NCI-H524 treated with DMSO at 0.1 percent for 48 hours (cell line): ENCODE data around the gene LRP1B.

Source experiments
- DNase-seq: peaks from one replicate; lab custom pipeline; 2025; lab: John Stamatoyannopoulos, UW

The LRP1B gene

DNA sequence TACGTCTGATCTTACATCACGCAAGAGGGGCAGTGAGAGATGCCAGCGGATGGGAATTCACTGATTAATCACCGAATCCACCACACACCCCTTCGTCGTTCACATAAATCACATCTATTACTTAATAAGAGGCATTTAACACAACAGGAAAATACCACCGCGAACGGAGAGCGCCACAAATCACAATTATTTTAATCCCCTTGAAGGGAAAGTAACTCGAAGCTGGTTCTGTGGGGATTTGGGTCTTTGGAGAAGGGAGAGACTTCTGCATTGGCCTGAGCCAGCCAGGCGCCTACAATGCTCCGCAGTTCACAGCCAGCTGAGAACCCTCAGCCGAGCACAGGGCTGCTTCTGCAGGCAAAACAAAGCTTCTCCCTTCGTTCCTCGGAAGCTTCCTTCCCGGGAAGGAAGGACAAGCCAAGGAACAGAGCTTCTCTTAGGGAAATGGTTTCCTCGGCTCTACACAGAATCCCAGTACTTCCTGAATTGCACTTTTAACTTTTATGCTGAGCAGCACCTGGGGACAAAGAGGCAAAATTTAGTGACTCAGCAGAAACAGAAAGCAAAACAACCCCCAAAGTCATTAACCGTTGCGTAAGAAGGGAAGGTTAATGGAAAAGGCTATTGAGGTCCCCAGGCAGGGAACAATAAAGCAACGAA is at the start of gene LRP1B:
LRP1B (minus strand) TSS at position 7 of the 660 bp plus-strand sequence. CDS start 287 bp downstream, outside the sequence.
- peak; percentile 8 for DNase-seq

DNA sequence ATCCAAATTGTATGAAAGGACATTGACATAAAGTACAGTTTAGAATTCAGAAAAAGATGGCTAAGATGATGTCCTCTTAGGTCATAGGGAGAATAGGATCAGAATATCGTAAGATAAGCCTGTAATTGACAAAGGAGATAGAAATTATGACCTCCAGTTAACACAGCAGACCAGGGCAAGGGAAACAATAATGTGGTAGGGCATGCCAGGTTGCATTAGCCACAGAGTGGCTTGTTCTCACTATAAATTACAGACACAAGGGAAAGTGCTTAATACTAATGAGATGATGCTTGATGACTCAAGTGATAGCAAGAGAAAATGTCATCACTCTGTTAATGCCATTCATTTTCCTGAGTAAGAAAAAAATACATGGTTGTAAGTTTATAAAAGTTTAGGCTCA is 48.9 kb upstream of the LRP1B start:
- DNase-seq, result no peak

DNA sequence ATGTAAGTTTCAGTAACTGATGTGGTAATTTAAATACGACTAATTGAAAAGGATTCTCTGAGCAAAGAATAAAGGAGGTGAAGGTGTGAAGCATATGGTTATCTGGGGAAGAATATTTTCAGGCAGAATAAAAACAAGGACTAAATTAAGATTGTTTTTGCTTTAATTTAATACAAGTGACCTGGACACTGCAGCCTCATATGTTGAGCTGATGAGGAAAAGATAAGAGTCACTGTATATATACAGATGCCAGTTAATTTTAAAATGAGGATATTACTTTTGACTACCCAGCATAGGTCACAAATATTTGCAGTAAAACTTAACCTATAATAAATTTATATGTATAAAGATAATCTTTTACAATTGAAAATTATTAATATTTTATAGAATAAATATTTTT is 47.8 kb upstream of the LRP1B start:
- no peak for DNase-seq

DNA sequence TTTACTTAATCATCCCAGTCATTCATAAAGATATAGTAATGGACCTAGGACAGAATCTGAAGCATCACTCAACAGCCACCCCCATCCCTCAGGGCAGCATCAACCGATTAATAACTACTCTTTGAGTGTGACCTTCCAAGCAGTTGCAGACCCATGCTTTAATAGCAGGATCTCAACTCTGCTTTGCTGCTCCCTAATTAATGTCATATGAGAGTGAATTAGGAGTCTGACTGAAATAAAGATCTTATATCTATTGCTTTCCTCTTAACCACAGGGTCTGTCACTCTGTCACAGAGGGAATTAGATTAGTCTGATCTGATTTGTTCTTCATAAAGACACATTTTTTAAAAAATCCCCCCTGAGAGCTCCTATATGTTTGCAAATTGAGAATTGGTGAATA is 46.1 kb upstream of the LRP1B start:
- DNase-seq, result no peak

DNA sequence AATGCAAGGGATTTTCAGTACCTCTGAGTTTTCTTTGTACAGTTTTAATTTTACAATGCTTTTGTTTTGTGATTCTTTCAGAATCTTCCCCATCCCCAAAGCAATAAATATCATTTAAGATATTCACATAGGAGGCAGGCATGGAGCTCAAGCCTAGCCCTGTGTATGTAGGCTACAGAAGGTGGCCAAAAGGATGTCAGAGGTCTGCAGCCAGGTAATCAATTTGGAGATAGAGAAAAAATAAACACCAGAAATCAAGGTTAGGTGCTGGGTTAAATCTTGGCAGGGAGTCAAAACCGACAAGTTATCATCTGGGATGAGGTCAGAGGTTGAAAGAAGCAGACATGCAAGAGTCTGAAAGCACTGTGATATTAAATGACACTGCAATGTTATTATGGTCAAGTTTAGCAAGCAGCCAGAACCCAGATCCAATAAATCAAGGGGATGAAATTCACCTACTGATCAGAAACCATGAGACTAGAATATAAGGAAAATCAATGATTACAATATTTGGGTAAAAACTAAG is 45.1 kb upstream of the LRP1B start:
- DNase-seq, result no peak

DNA sequence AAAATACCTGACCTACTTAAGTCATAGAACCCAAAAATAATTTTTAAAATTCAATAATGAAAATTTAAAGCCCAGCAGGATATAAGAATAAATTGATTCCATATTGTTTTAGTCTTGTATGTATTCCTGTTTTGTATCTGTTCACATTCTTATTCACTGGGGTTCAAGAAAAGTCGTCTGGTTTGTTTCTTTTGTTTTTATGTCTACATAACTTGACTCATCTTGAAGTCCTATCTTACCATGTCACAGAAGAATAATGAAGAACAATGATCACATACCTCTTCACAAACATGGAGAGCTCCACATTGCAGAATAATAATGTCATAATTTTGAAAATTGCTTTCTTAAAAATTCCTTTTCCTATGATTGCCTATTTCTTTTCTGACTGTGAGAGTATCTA is 43.4 kb upstream of the LRP1B start:
- no peak for DNase-seq

DNA sequence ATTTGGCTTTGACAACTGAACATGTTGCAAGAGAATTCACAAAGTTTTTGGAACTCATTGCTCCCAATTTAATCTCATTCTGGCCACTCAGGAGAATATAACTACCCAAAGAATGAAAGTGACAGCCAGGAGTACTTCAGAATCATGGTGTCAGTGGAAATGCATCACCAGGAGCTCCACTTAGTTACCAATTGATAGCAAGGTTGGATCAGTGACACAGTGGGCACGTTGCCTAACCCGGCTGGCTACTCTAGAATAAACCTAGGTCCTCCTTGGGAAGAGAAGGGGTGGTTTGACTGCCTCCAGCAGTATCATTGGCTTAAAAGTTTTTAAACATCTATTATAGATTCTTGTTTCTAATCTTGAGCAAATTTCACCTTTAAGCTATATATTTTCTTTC is 40.0 kb upstream of the LRP1B start:
- no peak for DNase-seq

DNA sequence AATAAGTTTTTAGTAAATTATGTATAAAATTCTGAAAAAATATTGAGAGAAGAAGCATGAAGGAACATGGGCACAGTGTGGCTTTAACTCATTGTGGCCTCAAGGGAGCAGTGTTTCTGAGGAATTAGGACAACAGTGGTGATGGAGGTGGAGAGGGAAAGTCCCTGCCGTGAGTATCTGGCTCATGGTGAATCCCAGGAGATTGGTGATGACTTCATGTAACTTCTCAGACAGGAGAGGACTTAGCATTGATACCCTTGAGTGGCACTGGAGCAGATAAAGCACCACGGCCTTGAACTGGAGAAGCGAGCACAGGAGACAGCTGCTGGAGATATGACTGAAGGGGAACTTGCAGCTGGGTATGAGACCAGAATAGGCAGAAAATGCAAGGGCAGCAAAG is 35.0 kb upstream of the LRP1B start:
- peak; percentile 34 for DNase-seq

DNA sequence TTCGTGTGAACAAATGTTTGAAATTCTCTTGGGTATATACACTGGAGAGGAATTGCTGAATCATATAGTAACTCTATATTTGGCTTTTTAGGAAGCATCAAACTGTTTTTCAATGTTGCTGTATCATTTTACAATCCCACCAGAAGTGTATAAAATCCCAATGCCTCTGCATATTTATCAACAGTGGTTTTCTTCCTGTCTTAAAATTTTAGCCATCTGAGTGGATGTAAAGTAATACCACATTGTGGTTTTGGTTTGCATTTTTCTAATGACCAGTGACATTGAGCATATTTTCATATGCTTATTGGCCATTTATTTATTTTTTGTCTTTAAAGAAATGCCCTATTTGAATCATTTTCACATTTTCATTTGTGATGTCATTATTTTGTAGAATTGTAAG is 22.8 kb upstream of the LRP1B start:
- DNase-seq, result no peak

DNA sequence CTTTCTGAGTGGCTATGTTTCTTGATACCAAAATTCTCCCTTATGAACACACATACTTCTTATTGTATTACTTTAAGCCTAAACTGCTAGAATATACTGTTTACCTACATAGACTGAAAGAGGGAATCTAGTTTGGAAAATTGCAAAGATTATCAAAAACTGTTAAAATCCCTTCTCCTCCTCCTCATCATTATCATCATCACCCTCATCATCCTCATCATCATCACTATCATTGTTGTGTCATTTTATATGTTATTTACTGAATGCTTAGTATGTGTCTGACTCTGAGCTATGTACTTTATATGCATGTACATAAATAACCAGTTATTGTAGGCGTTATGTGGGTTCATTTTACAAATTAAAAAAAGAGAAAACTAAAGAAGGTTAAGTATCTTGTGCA is 19.6 kb upstream of the LRP1B start:
- DNase-seq, result no peak

DNA sequence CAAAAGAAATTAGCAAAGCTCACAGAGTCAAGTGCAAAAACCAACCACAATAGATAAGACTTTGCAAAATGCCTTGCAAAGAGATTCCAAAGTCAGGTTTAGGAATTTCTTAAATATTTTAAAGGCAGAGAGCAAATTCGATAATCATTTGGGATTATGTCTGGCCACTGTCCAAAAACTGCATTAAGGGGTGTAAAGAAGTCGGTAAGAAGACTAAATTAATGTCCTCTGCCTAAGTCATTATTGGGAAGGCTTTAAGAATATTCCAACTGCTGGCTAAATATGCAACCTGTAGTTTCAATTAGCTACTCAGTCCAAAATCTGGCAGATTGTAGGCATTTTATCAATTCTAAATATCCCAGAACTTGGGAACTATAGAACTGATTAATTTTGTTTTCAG is 13.7 kb upstream of the LRP1B start:
- DNase-seq, result no peak

DNA sequence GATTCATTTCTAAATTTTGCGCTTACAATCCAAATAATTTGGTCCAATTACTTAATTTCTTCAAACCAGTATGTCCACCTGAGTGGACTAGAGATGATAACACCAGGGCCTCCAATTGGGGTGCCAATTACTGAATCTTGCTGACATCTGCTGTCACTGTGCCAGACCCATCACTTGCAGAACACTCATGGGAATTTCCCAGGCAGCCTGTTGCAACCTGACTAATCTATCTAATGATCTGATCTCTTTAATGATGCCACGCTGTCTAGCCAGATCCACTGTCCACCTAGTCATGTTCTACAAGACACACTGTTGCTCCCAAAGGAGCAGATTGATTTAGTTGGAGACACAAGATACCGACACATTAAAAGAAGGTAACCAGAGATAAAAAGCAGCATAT is 11.8 kb upstream of the LRP1B start:
- peak; percentile 20 for DNase-seq

DNA sequence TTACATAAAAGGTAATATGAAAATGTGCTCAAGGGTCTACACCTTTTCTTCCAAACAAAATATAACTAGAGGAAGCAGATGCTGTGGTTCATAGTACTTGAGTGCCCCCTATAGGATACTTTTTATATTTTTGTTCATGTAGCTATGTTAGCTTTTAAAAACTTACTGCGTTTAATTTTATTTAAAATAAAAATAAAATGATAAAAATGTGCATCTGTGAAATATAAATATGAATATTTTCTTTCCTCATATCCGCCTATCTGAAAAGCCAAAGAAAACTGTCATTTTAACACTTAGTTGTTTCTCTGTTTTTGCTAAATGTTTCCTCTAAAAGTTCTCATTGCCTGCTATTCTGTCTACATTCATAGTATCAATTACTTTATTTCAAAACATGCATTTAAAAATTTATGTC is 9.6 kb upstream of the LRP1B start:
- DNase-seq, result no peak

DNA sequence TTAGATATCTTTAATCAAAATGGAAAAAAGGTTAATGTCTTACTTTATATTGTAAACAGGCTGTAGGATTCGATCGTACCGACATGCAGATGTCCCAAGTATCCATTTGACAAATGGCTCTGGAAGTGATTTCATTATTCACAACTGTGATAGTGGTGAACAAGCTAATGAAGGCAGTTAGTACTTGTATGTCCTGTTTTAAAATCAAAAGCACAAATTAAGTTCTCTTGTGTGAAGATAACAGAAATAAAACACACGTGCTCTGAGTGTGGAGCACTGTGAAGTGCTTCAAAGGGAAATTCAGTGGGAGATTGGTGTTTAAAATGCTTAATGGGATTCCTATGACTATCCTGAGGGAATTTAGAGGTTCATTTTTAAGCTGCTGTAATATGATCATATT is 8.6 kb upstream of the LRP1B start:
- DNase-seq, result no peak

DNA sequence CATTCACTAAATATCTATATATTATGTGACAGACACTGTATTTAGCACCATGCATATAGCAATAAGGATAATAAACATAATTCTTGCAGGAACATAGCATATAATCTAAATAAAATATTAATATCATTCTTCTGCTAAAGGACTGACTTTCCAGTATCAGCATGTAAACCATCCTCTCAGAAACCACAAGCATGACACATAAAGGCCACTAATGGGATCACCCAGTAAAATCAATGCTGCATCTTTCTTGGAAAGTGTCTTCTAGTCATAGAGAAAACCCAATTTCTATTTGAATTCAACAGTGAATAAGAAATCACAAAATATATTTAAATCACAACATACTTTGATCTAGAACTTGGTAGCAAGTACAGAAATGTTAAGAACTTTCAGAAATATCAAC is 5.8 kb upstream of the LRP1B start:
- no peak for DNase-seq

DNA sequence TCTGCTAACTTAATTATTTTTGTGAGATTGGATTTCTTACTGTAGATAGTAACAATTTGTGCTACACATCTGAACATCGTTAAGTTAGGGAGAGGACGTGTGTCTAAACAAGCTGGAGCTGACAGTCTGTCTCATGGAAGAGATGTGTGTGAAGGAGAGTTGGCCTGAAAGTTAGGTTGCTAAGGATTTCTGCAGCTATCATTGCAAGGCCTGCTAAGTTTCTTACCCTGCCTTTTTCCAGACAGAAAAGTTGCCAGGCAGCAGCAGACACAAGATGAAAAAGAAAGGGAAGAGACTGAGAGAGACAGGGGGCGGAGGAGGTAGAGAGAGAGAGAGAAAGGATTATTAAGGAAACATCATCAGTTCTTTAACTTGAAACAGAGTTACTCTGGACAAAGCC is 4.1 kb upstream of the LRP1B start:
- DNase-seq, result no peak

DNA sequence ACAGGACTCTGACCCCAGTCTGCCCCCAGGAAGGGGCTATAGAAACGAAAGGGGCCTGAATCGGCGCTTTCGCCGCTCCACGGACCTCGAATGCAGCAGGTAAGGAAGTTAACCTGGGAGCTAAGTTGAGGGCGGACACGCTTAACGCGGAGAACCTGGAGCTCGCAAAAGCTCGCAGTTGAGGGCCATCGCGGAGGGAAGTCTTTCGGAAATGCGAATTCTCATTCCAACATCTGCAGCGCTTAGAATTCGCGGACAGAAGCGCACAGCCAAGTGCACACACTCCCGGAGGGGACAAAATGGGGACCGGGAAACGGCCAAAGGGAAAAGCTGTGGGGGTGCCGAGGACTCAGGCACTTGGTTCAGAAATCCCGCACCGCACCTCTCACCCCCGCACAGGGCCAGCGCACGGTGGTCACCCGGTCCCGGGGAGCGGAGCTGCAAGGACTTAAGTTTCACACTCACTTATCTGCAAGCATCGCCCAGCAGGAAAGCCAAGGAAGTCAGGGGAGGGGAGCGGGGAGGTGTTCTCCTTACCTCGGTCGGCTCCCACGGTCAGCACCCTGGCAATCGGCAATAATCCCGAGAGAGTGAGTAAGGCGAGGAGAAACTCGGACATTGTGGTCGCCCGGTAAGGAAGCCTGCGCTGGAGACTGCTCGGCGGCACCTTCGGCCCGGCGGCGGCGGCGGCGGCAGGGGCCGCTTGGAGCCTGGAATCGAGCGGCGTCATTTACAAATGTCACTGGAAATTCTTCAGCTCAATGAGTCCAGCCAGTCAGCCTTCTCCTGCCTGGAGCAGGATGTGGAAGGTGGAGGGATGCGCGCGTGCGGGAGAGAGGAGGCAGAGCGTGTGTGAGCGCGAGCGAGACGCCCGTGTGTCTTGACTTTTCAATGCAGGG is 456 bp downstream of the LRP1B start:
- no peak for DNase-seq

DNA sequence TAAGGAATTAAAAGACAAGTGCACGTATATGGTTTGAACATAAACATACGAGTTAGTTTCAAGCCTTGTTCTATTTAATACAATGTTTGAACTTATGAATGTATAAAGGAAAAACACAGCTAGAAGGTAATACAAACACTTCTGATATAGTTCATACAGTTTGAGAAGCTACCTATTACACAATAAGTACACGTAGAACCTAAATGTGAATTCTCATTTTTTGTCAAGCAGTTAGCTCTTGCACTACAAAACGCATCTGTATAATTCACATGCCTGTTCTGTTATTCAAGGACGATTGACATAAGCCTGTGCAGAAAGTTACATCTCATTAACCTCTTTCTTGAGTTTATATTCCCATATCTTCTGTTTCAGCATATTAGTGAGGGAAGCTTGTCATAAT is 2.7 kb downstream of the LRP1B start:
- no peak for DNase-seq

DNA sequence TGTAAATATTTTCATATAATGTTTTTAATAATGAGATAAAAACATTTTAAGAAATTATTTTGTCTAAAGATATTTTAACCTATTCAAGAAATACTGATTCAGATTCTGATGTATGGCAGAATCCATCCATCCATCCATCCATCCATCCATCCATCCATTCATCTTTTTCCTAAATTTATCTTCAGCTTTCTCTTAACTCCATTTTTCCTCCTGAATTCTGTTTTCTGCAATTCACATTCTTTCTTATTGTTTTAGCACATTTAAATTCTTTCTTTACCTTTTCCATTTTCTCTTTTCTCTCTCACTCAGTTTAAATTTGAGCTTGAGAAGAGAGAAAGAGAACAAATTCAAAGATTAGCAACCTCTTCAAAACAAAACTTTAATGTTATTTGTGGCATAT is 3.6 kb downstream of the LRP1B start:
- no peak for DNase-seq

DNA sequence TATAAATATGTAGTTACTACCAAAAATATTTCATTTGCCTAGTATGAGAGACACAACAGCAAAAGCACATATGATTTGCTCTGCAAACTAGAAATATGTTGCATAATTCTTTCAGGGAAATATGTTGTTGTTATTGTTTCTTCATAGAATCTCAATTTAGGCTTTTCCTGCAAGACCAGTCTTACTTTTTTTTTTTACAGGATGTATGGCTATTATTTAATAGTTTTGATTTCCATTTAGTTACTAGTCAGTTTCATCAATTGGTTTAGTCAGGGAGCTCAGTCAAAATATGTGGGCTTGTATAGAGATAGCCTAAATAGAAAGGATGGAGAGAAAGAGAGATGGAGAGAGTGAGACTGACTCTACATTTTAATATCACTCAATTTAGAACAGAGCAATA is 6.1 kb downstream of the LRP1B start:
- no peak for DNase-seq

DNA sequence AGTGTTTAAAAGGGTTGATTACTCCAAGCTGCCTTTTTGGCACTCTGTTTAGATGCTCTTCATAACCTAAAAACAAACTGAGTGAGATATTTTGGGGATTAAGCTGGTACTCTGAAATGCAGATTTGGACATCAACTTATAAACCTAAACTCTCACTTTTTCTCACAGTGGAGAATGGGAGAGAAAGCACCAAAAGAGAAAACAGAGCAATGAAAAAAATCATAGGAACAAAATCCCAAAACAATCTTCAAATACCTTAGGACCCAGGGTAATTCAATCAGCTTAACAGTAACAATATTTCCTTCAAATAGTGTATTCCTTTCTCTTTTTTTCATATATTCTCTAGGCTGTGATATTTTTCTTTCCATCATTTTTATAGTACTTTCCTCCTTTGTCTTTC is 11.5 kb downstream of the LRP1B start:
- DNase-seq, result no peak

DNA sequence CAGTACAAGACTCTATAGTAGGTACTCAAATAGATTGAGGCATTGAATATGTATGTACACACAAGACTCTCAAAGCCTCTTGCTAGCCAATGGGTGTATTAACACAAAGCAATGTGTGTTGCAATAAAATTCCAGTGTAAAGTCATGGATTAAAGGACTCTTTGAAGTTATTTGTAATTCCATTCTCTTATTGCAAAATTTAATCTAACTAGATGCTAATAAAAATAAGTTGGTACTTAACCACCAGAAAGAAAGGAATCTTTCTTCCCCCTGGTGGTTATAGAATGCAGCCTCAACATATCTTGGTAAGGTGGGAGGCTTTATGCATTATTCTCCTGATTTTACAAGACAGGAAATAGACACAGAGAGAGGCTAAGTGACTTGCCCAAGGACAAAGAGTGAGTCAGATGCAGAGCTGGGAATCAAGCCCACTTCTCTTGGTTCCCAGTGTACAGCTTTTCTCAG is 18.0 kb downstream of the LRP1B start:
- no peak for DNase-seq

DNA sequence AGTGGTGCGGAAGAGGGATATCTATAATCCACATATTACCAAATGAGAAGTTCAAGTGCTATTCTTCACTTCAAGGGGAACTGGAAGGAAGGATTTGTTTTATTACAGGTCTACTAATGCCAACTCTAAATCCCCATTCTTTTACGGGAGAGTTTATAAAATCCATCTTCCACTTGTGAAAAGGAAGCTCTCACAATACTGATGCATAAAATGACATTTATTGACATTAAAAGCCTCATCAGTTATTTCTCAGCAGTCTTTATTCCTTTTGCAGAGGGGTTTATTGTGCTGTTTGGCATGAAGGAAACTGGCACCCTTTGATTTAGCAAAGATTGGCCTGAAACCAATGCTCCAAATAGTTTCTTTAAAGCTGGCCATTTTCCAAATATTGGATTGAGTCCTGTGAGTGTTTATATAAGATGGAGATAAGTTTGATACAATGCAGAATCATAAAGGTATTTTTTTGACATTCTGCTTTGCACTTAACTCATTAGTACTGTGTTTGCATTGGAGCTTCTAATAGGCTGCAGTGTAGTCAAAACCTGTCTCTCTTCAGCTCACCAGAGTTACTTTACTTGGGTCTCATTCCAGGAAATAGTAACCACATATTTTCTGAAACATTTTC is 26.6 kb downstream of the LRP1B start:
- DNase-seq, result no peak
